Keratinocyte (primary cell): ENCODE results near the gene PPFIA1. TPM values are rescaled to one million over a fixed set of nuclear protein-coding genes. Genes with fewer than 3 reads are reported as not detected.

Experiments used
- DNase-seq: peaks from one replicate; pipeline ENCODE4 v3.0.0-alpha.2; 2011; ENCODE audit warnings: low read depth, missing footprints, low spot score
- FAIRE-seq: peaks from 2 replicates; lab custom pipeline; 2011; peaks lifted over from hg19 to GRCh38; lab: Jason Lieb, UNC
- H2AFZ ChIP-seq: 2 replicates; pipeline ENCODE4 v1.6.0; 2012; ENCODE audit warnings: low read length, control low read depth, inconsistent platforms; ENCODE audit not compliant: control insufficient read depth
- H3K27ac ChIP-seq: 2 replicates; pipeline ENCODE4 v1.5.1; 2011; ENCODE audit warnings: low read length; ENCODE audit not compliant: control insufficient read depth, insufficient read depth
- H3K27me3 ChIP-seq: 3 replicates; pipeline ENCODE4 v1.6.0; 2011; ENCODE audit warnings: low read length; ENCODE audit not compliant: control insufficient read depth, insufficient read depth; ENCODE audit errors: extremely low read depth
- H3K36me3 ChIP-seq, 2 experiments: 2 replicates in 1 of 2; 3 replicates in 1 of 2; pipeline ENCODE4 v1.5.1; 2011; ENCODE audit warnings: low read length in 2 of 2, mild to moderate bottlenecking in 1 of 2; ENCODE audit not compliant: control insufficient read depth in 2 of 2, insufficient read depth in 2 of 2; ENCODE audit errors: extremely low read depth in 1 of 2
- H3K4me1 ChIP-seq: 3 replicates; pipeline ENCODE4 v1.5.1; 2011; ENCODE audit warnings: low read length; ENCODE audit not compliant: control insufficient read depth, insufficient read depth; ENCODE audit errors: extremely low read depth
- H3K4me2 ChIP-seq: 3 replicates; pipeline ENCODE4 v1.6.0; 2011; ENCODE audit warnings: low read depth, low read length; ENCODE audit not compliant: control insufficient read depth, insufficient read depth; ENCODE audit errors: extremely low read depth
- H3K4me3 ChIP-seq, 3 experiments: fragments of 200-600 bp in 1 of 3; sonication (generic) in 1 of 3; 2 replicates in 2 of 3; 3 replicates in 1 of 3; pipeline ENCODE4 v1.5.1; 2011 to 2016; ENCODE audit warnings: low read length in 3 of 3, mild to moderate bottlenecking in 3 of 3, control low read depth in 2 of 3, inconsistent platforms in 1 of 3, low read depth in 1 of 3, mixed read lengths in 1 of 3, mixed run types in 1 of 3, moderate library complexity in 1 of 3; ENCODE audit not compliant: control insufficient read depth in 2 of 3, insufficient read depth in 2 of 3; ENCODE audit errors: extremely low read depth in 1 of 3
- H3K79me2 ChIP-seq: 2 replicates; pipeline ENCODE4 v1.6.0; 2012; ENCODE audit warnings: low read length; ENCODE audit not compliant: control insufficient read depth, insufficient read depth
- H3K9ac ChIP-seq: 3 replicates; pipeline ENCODE4 v1.6.0; 2011; ENCODE audit warnings: low read length; ENCODE audit not compliant: control insufficient read depth, insufficient read depth; ENCODE audit errors: extremely low read depth
- H3K9me1 ChIP-seq: 3 replicates; pipeline ENCODE4 v1.6.0; 2011; ENCODE audit warnings: low read length; ENCODE audit not compliant: control insufficient read depth, insufficient read depth; ENCODE audit errors: extremely low read depth
- H3K9me3 ChIP-seq: 2 replicates; pipeline ENCODE4 v1.5.1; 2012; ENCODE audit warnings: low read depth, low read length; ENCODE audit not compliant: control insufficient read depth
- H4K20me1 ChIP-seq: 3 replicates; pipeline ENCODE4 v1.6.0; 2011; ENCODE audit warnings: low read length; ENCODE audit not compliant: control insufficient read depth, insufficient read depth; ENCODE audit errors: extremely low read depth
- EZH2 ChIP-seq: IDR thresholded peaks from one replicate; pipeline ENCODE4 v1.6.1; 2012; ENCODE audit warnings: inconsistent platforms, mild to moderate bottlenecking, low read length, moderate library complexity
- dilution Hi-C: fragments of 300-500 bp; cut with MboI; formaldehyde crosslinking; loops from one replicate; pipeline ENCODE4 v1.7.0; 2020; ENCODE audit warnings: low sequenced_read_pairs; ENCODE audit not compliant: extremely low pct_ligation_motif_present
- polyA plus RNA-seq, 5 experiments: library from polyadenylated mRNA; depleted of rRNA in 3 of 5; stranded (reverse) in 3 of 5; stranded (forward) in 1 of 5; unstranded in 1 of 5; fragments of >200 nt; gene quantifications; 1 replicate in 1 of 5; 2 replicates in 3 of 5; 3 replicates in 1 of 5; pipeline versions ENCODE4 v1.2.1 to v1.2.3, GENCODE V29; 2011 to 2012; ENCODE audit warnings: missing spikeins in 2 of 5, low read depth in 1 of 5, low replicate concordance in 1 of 5
- TF ChIP-seq, protein P1 (sequence below), 3 experiments: IDR thresholded peaks in 1 of 3; conservative IDR thresholded peaks in 1 of 3; optimal IDR thresholded peaks in 1 of 3; 2 replicates in 2 of 3; 3 replicates in 1 of 3; pipeline versions ENCODE3 to v1.5.1; 2011; ENCODE audit warnings: low read length in 3 of 3, mild to moderate bottlenecking in 3 of 3, moderate library complexity in 2 of 3, control low read depth in 1 of 3, inconsistent platforms in 1 of 3; ENCODE audit not compliant: insufficient read depth in 2 of 3; ENCODE audit errors: extremely low read depth in 1 of 3

Gene PPFIA1
- polyA plus RNA-seq, 1 donor (not counting 4 experiments of a cell fraction or from before 2014, with no cell fraction given) = 27.6 TPM

DNA sequence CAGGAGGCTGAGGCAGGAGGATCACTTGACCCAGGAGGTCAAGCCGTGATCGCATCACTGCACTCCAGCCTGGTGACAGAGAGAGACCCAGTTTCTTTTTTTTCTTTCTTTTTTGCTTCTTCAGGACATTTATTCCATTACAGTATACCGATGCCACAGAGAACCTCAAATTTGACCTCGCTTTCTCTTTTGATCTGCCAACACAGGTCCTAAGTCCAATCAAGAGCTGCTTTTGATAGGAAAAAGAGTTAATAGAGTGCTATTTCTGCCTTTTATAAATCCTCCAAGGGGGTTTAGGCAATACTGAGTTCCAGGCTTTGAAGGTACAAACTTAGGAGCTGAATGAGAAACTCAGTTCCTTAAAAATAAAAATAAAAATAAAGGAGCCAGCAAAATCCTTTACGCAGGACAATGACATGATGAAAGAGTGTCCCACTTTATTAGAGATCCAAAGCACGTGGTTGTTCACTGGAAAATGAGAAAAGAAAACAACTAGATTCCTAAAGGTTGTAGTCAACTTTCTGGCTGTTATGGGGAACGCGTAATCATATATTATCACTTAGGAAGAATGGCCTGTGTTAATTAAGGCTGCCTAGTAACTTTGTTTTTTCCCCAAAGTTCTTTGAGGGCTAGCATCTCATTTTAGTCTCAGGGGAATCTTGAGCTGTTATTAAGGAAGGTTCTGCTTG is 40.2 kb upstream of the PPFIA1 start:
- no peak overlapping the region for H3K9ac ChIP-seq
- H3K27ac ChIP-seq = no peak overlapping the region
- H3K9me3 ChIP-seq = no peaks in the 10 kb centered on the region
- H3K79me2 ChIP-seq = no peaks in the 10 kb centered on the region
- TF ChIP-seq, protein P1, sequence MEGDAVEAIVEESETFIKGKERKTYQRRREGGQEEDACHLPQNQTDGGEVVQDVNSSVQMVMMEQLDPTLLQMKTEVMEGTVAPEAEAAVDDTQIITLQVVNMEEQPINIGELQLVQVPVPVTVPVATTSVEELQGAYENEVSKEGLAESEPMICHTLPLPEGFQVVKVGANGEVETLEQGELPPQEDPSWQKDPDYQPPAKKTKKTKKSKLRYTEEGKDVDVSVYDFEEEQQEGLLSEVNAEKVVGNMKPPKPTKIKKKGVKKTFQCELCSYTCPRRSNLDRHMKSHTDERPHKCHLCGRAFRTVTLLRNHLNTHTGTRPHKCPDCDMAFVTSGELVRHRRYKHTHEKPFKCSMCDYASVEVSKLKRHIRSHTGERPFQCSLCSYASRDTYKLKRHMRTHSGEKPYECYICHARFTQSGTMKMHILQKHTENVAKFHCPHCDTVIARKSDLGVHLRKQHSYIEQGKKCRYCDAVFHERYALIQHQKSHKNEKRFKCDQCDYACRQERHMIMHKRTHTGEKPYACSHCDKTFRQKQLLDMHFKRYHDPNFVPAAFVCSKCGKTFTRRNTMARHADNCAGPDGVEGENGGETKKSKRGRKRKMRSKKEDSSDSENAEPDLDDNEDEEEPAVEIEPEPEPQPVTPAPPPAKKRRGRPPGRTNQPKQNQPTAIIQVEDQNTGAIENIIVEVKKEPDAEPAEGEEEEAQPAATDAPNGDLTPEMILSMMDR (optimal IDR thresholded peaks at IDR 0.05 in 1 of 3, IDR thresholded peaks at IDR 0.05 in 1 of 3, conservative IDR thresholded peaks at IDR 0.05 in 1 of 3; ENCODE audit: extremely low read depth in 1 of 3, insufficient read depth in 2 of 3, low read length in 3 of 3) = no peak
- no peak for TF ChIP-seq EZH2
- H3K4me2 ChIP-seq = no peak overlapping the region
- no peak overlapping the region for H2AFZ ChIP-seq
- no peaks in the 10 kb centered on the region for H3K9me1 ChIP-seq
- peaks cover 8% of the 10 kb centered on the region for H3K27me3 ChIP-seq
- H4K20me1 ChIP-seq = no peaks in the 10 kb centered on the region
- dilution Hi-C loops = loop anchor here (5.0 kb wide), 1 partner anchor 72 kb away; no protein-coding TSS in a partner anchor
- H3K4me3 ChIP-seq = no peak overlapping the region
- H3K4me1 ChIP-seq = peaks cover 3% of the 10 kb centered on the region
- no peak for FAIRE-seq
- no peak for DNase-seq
- H3K36me3 ChIP-seq = no peaks in the 10 kb centered on the region

DNA sequence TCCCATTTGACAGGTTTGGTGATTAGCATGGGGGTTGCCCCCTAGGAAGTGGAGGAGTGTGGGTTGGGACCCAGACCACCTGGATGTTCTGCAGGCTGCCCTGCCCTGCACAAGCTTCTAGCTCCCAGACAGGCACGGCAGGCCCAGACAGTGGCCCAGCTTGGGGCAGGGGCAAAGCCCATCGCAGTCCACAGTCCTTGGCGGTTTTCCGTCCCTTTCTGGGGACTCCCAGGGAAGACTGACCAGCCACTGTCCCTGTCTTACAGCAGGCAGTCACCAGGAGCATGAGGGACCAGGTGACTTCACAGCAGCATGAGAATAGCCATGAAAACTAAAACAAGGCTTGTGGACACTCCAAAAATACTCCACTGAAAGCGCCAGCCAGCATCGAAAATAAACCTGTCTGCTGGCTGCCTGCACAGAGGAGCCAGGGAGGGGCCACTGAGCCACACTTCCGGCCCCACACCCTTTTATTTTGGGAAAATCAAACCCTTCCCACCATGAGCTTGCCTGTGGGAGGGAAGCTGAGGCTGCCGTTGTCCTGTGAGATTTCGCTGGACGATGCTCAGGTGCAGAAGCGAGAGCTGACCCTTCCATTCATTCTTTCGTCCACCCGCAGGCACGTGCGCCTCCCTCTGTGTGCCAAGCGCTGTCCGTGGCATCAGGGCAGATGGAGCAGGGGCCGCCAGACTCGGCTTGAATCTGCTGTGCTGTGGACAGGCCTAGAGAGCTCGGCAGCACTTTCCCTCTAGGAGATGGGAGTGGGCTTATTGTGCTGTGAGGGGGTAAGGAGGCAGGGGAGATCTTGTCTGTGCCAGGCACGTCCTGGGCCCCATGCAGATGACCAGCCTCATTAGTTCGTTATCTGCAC is 39.4 kb upstream of the PPFIA1 start:
- no peak overlapping the region for H3K9ac ChIP-seq
- no peaks in the 10 kb centered on the region for H3K9me3 ChIP-seq
- TF ChIP-seq EZH2 = no peak
- TF ChIP-seq, protein P1 (optimal IDR thresholded peaks at IDR 0.05 in 1 of 3, IDR thresholded peaks at IDR 0.05 in 1 of 3, conservative IDR thresholded peaks at IDR 0.05 in 1 of 3; ENCODE audit: extremely low read depth in 1 of 3, insufficient read depth in 2 of 3, low read length in 3 of 3) = no peak
- dilution Hi-C loops = loop anchor here (5.0 kb wide), 1 partner anchor 71 kb away; no protein-coding TSS in a partner anchor
- H3K4me1 ChIP-seq = peaks cover 3% of the 10 kb centered on the region
- no peak overlapping the region for H3K4me2 ChIP-seq
- peaks cover 1% of the 10 kb centered on the region for H3K27me3 ChIP-seq
- no peaks in the 10 kb centered on the region for H3K36me3 ChIP-seq
- no peaks in the 10 kb centered on the region for H3K79me2 ChIP-seq
- no peak overlapping the region for H3K27ac ChIP-seq
- H3K4me3 ChIP-seq = no peak overlapping the region
- no peaks in the 10 kb centered on the region for H4K20me1 ChIP-seq
- FAIRE-seq = no peak
- H3K9me1 ChIP-seq = no peaks in the 10 kb centered on the region
- no peak for DNase-seq
- H2AFZ ChIP-seq = no peak overlapping the region
